Raji (cell line): ENCODE results near the gene EEIG1.

ENCODE experiments used
- POLR2A ChIP-seq: IDR thresholded peaks from 2 replicates; pipeline ENCODE4 v1.6.1; 2011; ENCODE audit warnings: low read depth, low read length, control low read depth; ENCODE audit not compliant: insufficient read depth

The EEIG1 gene

DNA sequence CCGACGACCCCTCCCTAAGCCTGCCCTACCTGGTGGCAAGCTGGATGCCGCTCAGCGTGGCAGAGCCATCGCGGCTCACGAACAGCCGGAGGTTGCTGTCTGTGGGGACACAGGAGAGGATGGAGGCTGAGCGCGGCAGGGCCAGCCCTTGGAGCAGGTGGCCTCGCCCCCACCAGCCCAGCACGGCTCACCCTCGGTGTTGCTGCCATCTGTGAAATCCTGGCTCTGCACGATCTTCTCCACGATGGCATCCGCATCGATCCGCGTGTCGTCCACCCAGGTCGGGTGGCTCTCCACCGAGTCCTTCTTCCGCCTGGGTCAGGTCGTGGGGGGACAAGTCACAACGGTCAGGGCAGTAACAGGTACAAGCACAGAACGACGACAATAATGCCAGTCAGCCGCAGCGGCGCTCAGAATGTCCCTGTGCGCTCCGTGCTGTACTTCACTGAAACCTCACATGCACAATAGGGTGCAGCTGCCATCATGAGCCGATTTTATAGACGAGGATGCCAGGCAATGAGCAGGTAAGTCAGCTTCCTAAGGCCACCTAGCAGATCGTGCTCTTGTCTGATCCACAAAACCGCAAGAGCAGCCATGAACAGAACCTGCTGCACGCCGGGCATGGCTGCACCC, 36.1 kb downstream of the EEIG1 start:
- no peak for TF ChIP-seq POLR2A

DNA sequence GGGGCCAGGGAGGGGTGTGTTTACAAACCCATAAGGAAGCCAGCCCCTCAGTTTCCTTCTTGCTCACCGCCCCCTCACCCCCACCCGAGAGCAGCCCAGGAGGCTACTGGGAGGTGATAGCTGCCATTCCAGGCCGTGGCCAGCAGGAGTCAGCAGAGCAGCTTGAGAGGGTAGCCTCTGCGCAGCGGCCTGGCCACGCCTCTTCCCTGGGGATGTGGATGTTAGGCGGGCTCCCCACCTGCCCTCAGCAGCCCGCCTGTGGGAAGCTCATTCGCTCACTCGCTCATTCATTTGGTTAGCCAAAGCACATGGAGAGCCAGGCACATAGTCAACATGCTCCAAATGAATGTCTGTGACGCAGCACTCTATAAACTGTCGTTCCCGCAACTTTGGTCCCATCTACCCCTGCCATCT, 37.1 kb downstream of the EEIG1 start:
- no peak for TF ChIP-seq POLR2A

DNA sequence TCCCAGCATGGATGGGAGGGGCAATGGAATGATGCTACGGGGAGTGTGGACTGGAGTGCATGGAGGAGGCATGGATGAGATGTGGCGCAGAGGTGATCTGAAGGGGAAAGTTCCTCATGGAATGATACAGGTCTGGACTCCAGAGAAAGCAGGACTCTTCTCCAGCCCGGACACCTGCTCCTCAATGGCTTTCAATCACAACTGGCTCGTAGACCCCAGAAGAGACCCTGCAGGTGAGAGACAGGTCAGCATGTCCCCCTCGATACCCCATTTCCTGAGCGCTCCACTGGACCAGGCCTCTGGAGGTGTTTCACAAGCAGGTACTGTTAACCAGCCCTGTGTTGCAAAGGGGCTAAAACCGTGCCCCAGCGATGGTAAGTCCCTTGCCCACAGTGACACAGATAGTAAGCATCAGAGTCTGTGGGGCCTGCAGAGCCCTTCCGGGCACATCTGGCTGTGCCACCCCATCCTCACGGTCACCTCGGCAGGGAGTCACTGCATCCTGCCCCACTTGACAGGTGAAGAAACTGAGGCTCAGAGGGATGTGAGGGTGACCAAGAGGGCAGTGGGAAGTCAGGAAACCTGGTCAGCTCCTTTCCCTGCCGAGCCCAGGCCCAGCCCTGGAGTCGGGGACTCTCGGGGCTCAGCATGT, 37.7 kb downstream of the EEIG1 start:
- TF ChIP-seq POLR2A = no peak

DNA sequence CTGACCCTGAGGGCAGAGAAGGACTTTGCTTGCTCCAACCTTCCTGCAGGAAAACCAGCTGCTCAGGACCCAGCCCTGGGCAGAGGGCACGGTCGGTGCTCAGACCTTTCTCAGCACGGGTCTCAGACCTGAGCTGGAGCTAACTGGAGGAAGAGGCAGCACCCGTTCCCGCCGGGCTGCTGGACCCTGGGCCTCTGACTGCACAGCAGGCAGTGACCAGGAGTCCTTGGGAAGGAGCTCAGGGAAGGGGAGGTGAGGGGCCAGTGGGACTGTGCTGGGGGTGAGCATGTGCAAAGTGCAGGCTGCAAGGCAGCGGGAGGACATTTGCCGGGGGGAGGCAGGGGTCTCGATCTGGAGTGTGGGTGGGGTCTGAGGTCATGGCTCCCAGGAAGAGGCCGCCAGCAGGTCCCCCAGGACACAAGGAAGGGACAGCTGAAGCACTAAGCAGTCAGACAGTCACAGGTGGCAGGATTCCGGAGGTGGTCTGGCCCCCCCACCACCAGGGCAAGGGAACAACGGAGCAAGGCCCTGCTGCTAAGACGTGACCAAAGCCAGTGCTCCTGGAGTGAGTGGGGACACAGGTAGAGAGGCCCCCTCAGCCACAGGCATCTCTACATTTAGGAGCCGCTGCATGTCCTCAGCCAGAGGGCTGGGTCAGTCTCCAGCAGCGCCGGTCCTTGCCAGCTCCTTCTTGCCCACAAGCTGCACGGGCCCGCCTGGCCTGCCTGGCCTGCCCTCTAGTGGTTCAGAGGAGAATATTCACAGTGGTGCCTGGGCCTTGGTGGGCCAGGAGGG, 38.4 kb downstream of the EEIG1 start:
- TF ChIP-seq POLR2A = no peak

DNA sequence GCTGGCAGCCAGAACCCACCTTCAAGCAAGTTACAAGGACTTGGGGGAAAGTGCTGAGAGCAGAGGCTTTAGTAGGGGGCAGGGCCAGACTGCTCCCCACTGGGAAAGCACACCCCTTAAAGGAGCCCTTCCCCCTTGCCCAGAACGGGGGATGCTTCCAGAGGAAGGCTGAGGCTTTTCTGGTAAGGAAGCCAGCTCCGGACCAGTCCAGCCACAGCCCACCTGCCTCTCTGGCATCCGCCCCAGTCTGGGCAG, 38.9 kb downstream of the EEIG1 start:
- TF ChIP-seq POLR2A = no peak

DNA sequence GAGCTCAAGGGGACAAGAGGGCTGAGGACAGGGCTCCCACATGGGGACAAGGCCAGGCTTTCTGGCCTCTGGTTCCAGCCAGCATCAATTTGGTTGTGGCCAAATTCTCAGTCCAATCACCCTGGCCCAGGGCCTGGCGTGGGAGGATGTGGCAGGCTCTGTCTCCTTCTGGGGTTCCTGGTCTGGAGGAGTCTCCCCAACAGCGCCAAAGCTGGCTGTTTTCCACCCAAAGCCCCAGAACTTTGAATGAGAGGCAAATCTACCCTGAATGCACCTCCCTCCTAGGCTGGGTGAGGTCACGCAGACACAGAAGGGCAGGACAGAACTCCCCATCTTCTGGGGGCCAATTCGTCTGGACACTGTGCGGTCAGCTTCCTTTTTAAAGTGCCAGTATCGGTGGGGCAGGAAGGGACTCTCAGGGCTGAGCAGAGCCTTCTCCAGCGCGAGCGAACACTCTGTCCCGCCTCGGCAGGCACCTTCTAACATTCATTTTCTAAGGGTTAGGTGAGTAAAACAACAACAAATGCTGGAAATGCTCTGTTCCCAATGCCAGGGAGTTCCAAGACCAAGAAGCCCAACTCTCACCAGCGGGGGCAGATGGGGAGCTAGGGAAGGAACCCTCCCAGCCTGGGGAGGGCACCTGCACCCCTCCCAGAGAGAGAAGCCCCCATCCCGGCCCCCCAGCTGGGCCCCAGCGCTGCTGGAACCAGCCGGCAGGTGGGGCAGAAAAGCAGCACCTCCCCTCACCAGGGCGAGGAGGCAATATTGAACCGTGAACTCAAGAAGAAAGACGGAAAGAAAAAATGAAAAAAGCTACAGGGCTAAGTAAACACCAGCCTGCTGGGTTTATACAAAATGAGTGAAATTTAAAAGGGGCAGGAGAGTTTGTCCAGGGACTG, 39.5 kb downstream of the EEIG1 start:
- TF ChIP-seq POLR2A = no peak

DNA sequence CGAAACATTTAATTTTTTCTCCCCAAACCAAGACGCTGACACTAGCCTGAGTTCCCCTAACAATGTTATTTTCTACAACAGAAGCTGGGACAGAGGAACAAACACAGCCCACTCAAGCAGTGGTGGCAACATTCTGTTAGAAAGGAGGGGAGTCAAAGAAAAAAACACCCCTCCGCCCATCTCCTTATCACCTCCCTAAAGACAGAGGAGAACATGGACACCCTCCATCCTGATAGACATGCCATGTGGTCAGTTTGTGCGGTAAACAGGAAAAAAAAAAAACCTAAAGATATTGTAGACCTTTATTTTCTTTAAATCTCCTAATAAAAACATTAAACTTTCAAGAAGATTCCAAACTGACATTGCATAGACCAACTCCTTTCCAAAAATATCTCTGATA, 40.2 kb downstream of the EEIG1 start:
- TF ChIP-seq POLR2A = no peak

DNA sequence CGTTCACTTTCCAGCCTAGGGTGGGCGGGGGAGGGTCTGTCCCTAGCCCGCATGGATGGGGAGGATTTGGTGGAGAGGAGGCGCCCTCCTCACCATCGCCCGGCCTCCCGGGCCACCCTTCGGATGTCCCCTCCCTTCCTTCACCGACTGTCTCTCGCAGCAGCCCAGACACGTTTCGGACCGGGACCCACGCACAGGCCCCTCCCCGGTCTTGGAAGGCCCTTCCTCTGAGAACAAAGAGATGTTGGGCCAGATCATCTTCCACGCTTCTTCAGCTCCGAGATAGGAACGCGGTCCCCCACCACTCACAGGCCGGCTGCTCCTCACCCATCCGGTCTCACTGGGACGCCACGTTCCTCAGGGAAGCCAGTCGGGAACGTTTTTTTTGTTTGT, 42.5 kb downstream of the EEIG1 start:
- TF ChIP-seq POLR2A = no peak

DNA sequence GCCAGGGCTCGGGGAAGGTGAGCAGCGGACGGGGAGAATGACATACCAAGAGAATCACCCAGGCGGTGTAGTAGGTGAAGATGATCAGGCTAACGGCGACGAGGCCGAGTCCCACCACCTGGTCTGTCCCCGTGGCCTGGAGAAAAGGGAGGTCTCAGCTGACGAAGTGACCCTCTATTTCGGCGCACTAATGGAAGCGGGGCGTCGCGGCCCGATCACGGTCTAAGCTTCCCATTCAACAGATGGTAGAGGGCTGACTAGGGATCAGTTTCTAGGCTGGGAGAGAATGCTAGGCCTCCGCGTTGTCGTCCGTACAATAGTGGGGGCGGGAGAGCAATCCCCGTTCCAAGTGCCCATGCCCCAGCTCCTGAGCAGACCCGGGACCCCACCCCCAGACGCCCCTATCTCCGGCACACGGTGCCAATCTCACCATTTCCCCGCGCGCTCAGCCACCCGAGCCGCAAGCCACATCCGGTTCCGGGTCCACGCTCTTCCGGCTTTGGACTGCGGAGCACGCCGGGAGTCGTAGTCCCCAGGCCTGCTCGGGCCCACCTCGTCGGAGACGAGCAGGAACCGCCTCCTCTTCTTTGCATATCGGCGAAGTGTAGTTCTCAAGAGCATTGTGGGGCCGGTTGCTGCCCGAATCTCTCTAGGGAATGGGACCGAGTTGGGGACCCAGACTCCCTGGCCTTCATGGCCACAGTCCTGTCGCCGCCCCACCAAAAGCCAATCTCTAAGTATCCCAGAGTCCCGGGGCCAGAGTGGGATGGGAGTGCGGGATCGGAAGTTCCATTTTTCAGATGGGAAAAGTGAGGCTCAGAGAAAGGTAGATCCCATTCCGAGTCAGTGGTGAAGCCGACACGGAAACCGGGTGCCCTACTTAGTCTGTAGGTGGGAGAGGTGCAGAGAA, 43.1 kb downstream of the EEIG1 start, which contains the start of gene DPM2:
TSS of gene DPM2 (minus strand) at position 467 of the 910 bp plus-strand sequence. CDS start at position 433, 34 bp downstream.
- peak; percentile 81 for TF ChIP-seq POLR2A

DNA sequence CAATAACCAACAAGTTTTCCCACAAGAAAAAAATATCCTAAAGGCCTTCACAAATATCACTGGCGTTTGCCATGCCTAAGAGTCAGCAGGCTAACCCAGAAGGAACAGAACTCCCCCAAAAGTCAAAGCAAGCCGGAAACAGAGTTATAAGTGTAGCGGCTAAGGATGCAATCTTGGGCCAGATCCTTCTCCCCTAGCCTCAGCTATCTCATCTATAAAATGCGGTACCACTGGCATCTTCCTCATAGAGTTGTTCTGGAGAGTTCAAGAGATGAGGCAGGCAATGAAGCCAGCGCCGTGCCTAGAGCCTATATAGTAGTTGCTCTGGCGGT, 43.8 kb downstream of the EEIG1 start:
- TF ChIP-seq POLR2A = no peak

DNA sequence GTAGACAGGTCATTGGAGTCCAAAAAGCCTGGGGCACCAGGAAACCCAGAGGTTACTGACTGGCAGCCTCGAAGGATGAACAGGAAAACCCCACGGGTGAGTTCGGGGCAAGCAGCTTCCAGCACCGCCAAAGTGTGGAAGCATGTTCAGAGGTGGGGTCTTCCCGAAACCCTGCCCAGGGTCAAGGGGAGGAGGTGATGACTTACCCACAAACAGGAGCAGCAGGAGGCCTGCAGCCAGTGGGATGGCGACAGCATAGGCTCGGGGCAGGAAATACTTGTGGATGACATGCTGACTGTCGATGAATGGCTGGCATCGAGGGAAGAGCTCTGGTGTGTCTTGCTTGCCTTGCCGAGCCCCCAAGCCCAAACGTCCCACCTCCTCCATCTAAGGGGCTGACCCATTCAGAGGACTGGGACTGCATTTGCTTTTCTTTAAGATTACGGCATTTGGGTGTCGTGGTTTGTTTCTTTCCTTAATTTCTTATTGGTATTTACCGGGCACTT, 44.4 kb downstream of the EEIG1 start:
- no peak for TF ChIP-seq POLR2A

DNA sequence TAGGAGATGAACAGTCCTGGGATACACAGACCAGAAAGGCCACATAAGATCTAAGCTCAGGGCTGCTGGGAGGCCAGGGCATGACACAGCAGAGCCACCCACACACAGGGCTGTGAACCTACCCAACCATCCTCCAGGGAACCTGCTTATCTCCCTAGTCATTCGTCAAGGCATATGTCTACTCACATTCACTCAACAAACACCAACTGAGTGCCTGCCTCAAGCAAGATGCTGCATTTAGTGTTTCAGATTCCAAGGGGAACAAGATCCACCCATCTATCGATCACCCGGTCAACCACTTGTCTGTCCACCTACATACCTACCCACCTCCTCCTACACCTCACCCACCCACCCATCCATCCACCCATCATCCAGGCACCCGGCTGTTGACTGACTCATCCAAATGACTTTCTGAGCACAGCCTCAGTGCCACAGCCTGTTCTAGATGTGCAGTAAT, 45.0 kb downstream of the EEIG1 start:
- no peak for TF ChIP-seq POLR2A

DNA sequence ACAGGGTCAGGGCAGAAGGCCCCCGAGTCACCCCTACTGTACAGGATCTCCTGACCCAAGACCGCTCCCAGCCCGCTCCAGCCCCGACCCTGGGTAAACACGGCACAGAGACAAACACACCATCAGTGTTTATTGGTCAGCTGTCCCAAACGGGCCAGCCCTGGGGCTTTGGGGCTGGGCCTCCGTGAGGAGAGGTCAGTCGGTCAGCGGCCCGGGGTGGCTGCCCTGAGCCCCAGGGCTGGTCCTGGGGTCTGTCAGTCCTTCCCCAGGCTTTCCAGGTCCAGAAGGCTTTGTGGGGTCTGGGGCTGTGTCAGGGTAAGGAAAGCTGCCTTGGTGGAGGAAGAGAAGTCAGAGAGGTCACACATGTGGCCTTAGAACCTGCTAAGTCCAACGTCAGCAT, 45.8 kb downstream of the EEIG1 start:
- TF ChIP-seq POLR2A = no peak

DNA sequence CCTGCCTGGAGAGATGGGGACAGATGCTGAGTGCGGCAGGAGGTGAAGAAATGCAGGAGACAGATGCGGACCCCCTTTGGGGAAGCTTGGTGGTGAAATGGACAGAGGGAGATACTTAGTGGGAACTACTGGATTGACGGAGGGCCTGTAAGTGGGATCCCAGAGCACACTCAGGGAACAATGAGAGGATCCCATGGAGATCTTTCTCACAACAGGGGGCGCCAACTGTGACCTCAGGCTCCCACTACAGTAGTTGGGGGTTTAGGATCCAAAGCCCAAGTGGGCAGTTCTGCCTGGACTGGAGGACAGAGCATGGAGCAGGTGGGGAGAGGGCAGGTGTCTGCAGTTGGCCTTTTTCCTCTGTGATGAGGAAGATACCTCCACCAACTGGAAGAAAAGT, 46.5 kb downstream of the EEIG1 start:
- no peak for TF ChIP-seq POLR2A
